Endothelial cell of umbilical vein (primary cell): ENCODE data around the gene TRIM47. TPM values are rescaled to one million over a fixed set of nuclear protein-coding genes. Genes with fewer than 3 reads are reported as not detected.
"Not testable (repeated sequence)": the region's sequence is repeated elsewhere in the genome, so short reads cannot be mapped to it uniquely, and the experiment has no call there.

ENCODE experiments used
- BruUV-seq: library from RNA; stranded (reverse); fragments of 400-500 nt; replicated peaks from 2 replicates; lab custom pipeline; 2021; lab: Mats Ljungman, UMichigan
- CTCF ChIA-PET: fragments of 300-600, 350-600 bp; sonication (Branson Sonifier 250); formaldehyde crosslinking; loops from one replicate; lab custom pipeline; 2021; ENCODE audit warnings: antibody characterized with exemption, inconsistent platforms; lab: Charles Lee
- POLR2A ChIA-PET: fragments of 300-600, 350-600 bp; sonication (Branson Sonifier 250); formaldehyde crosslinking; loops from one replicate; lab custom pipeline; 2021; ENCODE audit warnings: antibody characterized with exemption, inconsistent platforms; lab: Charles Lee
- DNase-seq: peaks from one replicate; pipeline ENCODE4 v3.0.0-alpha.2; 2011; ENCODE audit warnings: low read depth, low spot score
- FAIRE-seq: peaks from 2 replicates; lab custom pipeline; 2011; peaks lifted over from hg19 to GRCh38; lab: Jason Lieb, UNC
- H2AFZ ChIP-seq: 2 replicates; pipeline ENCODE4 v1.6.0; 2012; ENCODE audit warnings: low read depth, low read length, control low read depth, inconsistent platforms
- H3K27ac ChIP-seq: 2 replicates; pipeline ENCODE4 v1.5.1; 2011; ENCODE audit warnings: low read depth, mild to moderate bottlenecking, control low read depth, low read length, moderate library complexity; ENCODE audit not compliant: insufficient read depth
- H3K27me3 ChIP-seq, 2 experiments: 2 replicates each; pipeline versions ENCODE4 v1.6.0 to v1.6.1; 2011; ENCODE audit warnings: low read length in 2 of 2, mixed read lengths in 1 of 2; ENCODE audit not compliant: control insufficient read depth in 2 of 2, insufficient read depth in 2 of 2
- H3K36me3 ChIP-seq, 2 experiments: 2 replicates in 1 of 2; 3 replicates in 1 of 2; pipeline ENCODE4 v1.5.1; 2011; ENCODE audit warnings: low read length in 2 of 2, mild to moderate bottlenecking in 1 of 2, moderate library complexity in 1 of 2; ENCODE audit not compliant: control insufficient read depth in 2 of 2, insufficient read depth in 2 of 2; ENCODE audit errors: extremely low read depth in 1 of 2
- H3K4me1 ChIP-seq: 3 replicates; pipeline ENCODE4 v1.5.1; 2011; ENCODE audit warnings: mild to moderate bottlenecking, low read length; ENCODE audit not compliant: control insufficient read depth, insufficient read depth; ENCODE audit errors: extremely low read depth
- H3K4me2 ChIP-seq: 2 replicates; pipeline ENCODE4 v1.6.1; 2011; ENCODE audit warnings: low read length, control low read depth, mixed read lengths; ENCODE audit not compliant: insufficient read depth
- H3K4me3 ChIP-seq, 3 experiments: fragments of 200-600 bp in 1 of 3; sonication (generic), shearing (Covaris generic) in 1 of 3; replicated peaks in 1 of 3; 2 replicates each; pipeline ENCODE4 v1.5.1; 2011 to 2016; ENCODE audit warnings: control low read depth in 3 of 3, low read length in 3 of 3, mild to moderate bottlenecking in 2 of 3, inconsistent platforms in 1 of 3, low read depth in 1 of 3, moderate library complexity in 1 of 3; ENCODE audit not compliant: insufficient read depth in 1 of 3
- H3K79me2 ChIP-seq: 2 replicates; pipeline ENCODE4 v1.6.0; 2012; ENCODE audit warnings: low read length, inconsistent platforms; ENCODE audit not compliant: control insufficient read depth, insufficient read depth
- H3K9ac ChIP-seq: replicated peaks from 2 replicates; pipeline ENCODE3; 2011; ENCODE audit warnings: low read length, control low read depth; ENCODE audit not compliant: insufficient read depth; ENCODE audit errors: extremely low read depth
- H3K9me1 ChIP-seq: replicated peaks from 3 replicates; pipeline ENCODE4 v1.6.0; 2011; ENCODE audit warnings: mild to moderate bottlenecking, low read length; ENCODE audit not compliant: control insufficient read depth, insufficient read depth; ENCODE audit errors: extremely low read depth
- H3K9me3 ChIP-seq: replicated peaks from 2 replicates; pipeline ENCODE4 v1.5.1; 2012; ENCODE audit warnings: low read length, inconsistent platforms; ENCODE audit not compliant: control insufficient read depth, insufficient read depth
- H4K20me1 ChIP-seq: replicated peaks from 2 replicates; pipeline ENCODE3; 2011; ENCODE audit warnings: mild to moderate bottlenecking, low read length; ENCODE audit not compliant: control insufficient read depth, insufficient read depth; ENCODE audit errors: extremely low read depth
- CTCF ChIP-seq, 2 donors: IDR thresholded peaks; 1 replicate in 1 of 2; 2 replicates in 1 of 2; pipeline ENCODE4 v1.5.1; 2011; ENCODE audit warnings: low read length in 2 of 2, mild to moderate bottlenecking in 2 of 2, moderate library complexity in 2 of 2, control low read depth in 1 of 2, inconsistent platforms in 1 of 2, low read depth in 1 of 2; ENCODE audit not compliant: insufficient read depth in 1 of 2; ENCODE audit errors: extremely low read depth in 1 of 2
- FOS ChIP-seq: IDR thresholded peaks from 2 replicates; pipeline ENCODE4 v1.6.1; 2011; ENCODE audit warnings: mild to moderate bottlenecking, low read length, moderate library complexity, borderline replicate concordance; ENCODE audit not compliant: insufficient read depth
- JUN ChIP-seq: IDR thresholded peaks from 2 replicates; pipeline ENCODE4 v1.6.1; 2011; ENCODE audit warnings: borderline replicate concordance, low read depth; ENCODE audit not compliant: insufficient read length, insufficient read depth
- MAX ChIP-seq: IDR thresholded peaks from 2 replicates; pipeline ENCODE4 v1.6.1; 2011; ENCODE audit not compliant: insufficient read depth, insufficient read length
- MYC ChIP-seq: IDR thresholded peaks from one replicate; pipeline ENCODE4 v1.6.1; 2011; ENCODE audit warnings: mild to moderate bottlenecking, low read depth, low read length
- POLR2A ChIP-seq: IDR thresholded peaks from 2 replicates; pipeline ENCODE4 v1.6.1; 2012; ENCODE audit warnings: low read depth, mild to moderate bottlenecking, control low read depth, low read length
- POLR2AphosphoS5 ChIP-seq: IDR thresholded peaks from 2 replicates; pipeline ENCODE4 v1.6.1; 2012; ENCODE audit warnings: low read depth, mild to moderate bottlenecking, control low read depth, low read length, moderate library complexity; ENCODE audit not compliant: insufficient read depth
- dilution Hi-C: fragments of 300-500 bp; cut with MboI; formaldehyde crosslinking; loops from one replicate; pipeline ENCODE4 v1.15.0; 2019; ENCODE audit warnings: low sequenced_read_pairs; ENCODE audit not compliant: extremely low pct_ligation_motif_present
- intact Hi-C: fragments of 100-400 bp; cut with micrococcal nuclease; formaldehyde crosslinking; loops from one replicate; pipeline ENCODE4 v1.10.0; 2022
- polyA plus RNA-seq, 4 experiments: library from polyadenylated mRNA; depleted of rRNA in 3 of 4; stranded (reverse) in 3 of 4; unstranded in 1 of 4; fragments of >200 nt; gene quantifications; 2 replicates each; pipeline versions ENCODE4 v1.2.1 to v1.2.3, GENCODE V29; 2011 to 2012; ENCODE audit warnings: missing spikeins in 1 of 4
- total RNA-seq: library from RNA; stranded (reverse); gene quantifications from 2 replicates; pipeline ENCODE4 v1.2.3, GENCODE V29; 2021

The TRIM47 gene
- total and polyA plus RNA-seq, 2 donors (not counting 3 experiments of a cell fraction or from before 2014, with no cell fraction given) = 67.7 to 75.1 TPM

- TF ChIP-seq MYC = no peak
- peak; percentile 25 for TF ChIP-seq FOS
- TF ChIP-seq POLR2AphosphoS5 = no peak
- no peak overlapping the region for H3K27ac ChIP-seq
- peaks cover 0 to 15% of the 10 kb centered on the region in 2 experiments for H3K36me3 ChIP-seq
- DNase-seq = no peak
- dilution Hi-C loops = no loop called here
- H3K79me2 ChIP-seq = peaks cover 9% of the 10 kb centered on the region
- H3K27me3 ChIP-seq = no peaks in the 10 kb centered on the region
- H2AFZ ChIP-seq = no peak overlapping the region
- POLR2A ChIA-PET = no interaction called here
- no peak overlapping the region for H3K9ac ChIP-seq
- H3K4me2 ChIP-seq = no peak overlapping the region
- no peaks in the 10 kb centered on the region for H3K9me1 ChIP-seq
- CTCF ChIA-PET = interaction anchor here (1.1 to 2.3 kb wide), 3 partner anchors 11 to 125 kb away, joined by 4 to 6 read pairs (median 4); partner anchors contain the start of gene TRIM47
- FAIRE-seq = no peak
- intact Hi-C loops = no loop called here
- peaks cover 5% of the 10 kb centered on the region for H3K4me1 ChIP-seq
- no peaks in the 10 kb centered on the region for H4K20me1 ChIP-seq
- no TSS peak for BruUV-seq
- H3K9me3 ChIP-seq = no peaks in the 10 kb centered on the region
- no peak overlapping the region for H3K4me3 ChIP-seq
Observed at GRCh38 chr17:75889454-75889853, 11.1 kb upstream of the TRIM47 start.

- FAIRE-seq (no peak), DNase-seq (no peak)
- Histone ChIP-seq H3K36me3 (peaks cover 0 to 15% of the 10 kb centered on the region in 2 experiments), H2AFZ (no peak overlapping the region), H4K20me1 (no peaks in the 10 kb centered on the region), H3K4me2 (no peak overlapping the region), H3K27me3 (no peaks in the 10 kb centered on the region), H3K4me1 (peaks cover 5% of the 10 kb centered on the region), H3K79me2 (no peaks in the 10 kb centered on the region), H3K9me1 (no peaks in the 10 kb centered on the region), H3K27ac (no peak overlapping the region), H3K4me3 (no peak overlapping the region), H3K9me3 (no peaks in the 10 kb centered on the region), H3K9ac (no peak overlapping the region)
- TF ChIP-seq MAX (no peak), POLR2A (no peak), JUN (no peak), CTCF (IDR thresholded peaks at IDR 0.05; ENCODE audit: extremely low read depth in 1 of 2, insufficient read depth in 1 of 2, low read depth in 1 of 2, low read length in 2 of 2) (no peak)
- intact Hi-C loops (no loop called here), dilution Hi-C loops (no loop called here)
- CTCF ChIA-PET = interaction anchor here (2.3 kb wide), 1 partner anchor 10 kb away, joined by 6 read pairs; the partner anchor contains the start of gene TRIM47
- BruUV-seq = no TSS peak
- POLR2A ChIA-PET = no interaction called here
Observed at GRCh38 chr17:75888484-75888883, 10.1 kb upstream of the TRIM47 start.

GRCh38 chr17:75885860-75886259 is 7.5 kb upstream of the TRIM47 start:
- intact Hi-C loops, H3K36me3 ChIP-seq, H3K4me3 ChIP-seq, H3K4me2 ChIP-seq, H3K9me3 ChIP-seq, FAIRE-seq, dilution Hi-C loops, BruUV-seq, H3K27ac ChIP-seq, H4K20me1 ChIP-seq, CTCF ChIA-PET, H2AFZ ChIP-seq, H3K9ac ChIP-seq, POLR2A ChIA-PET, H3K4me1 ChIP-seq, H3K27me3 ChIP-seq, DNase-seq, H3K9me1 ChIP-seq, H3K79me2 ChIP-seq: not testable (repeated sequence)
